Measurements from ENCODE around the gene NAALADL1.

DNA sequence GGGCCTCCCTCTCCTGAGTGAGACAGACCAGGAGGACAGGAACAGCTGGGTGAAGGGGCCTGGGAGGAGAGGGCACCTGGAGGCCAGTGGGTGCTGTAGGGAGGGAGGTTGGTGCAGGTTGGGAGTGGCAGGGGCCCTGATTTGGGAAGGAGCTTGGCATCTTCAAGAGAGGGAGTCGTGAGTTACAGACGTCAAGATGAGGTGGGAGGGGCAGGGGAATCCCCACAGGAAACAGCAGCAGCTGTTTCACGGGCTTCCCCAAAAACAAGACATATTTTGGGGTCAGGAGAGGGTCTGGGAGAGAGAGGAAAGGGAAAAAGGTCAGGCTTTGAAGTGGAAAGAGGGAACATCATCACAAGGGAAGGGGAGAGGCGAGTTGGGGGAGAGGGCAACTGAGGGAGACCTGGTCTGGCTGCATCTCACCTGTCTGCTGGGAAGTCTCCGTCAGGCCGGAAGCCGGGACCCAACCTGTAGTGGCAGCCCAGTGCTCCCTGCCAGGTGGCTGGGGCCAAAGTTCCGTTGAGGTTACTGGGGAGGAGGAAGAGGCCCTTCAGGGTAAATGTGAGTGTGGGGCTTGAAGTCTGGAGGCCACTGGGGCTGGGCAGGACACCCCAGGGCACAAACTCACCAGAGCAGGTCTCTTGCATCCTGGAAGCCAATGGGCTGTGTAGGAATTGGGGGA lies 4.4 kb downstream of the NAALADL1 start:
- TF ChIP-seq POLR2AphosphoS5 (IDR thresholded peaks at IDR 0.05), result no peak
- TF ChIP-seq, protein P1, sequence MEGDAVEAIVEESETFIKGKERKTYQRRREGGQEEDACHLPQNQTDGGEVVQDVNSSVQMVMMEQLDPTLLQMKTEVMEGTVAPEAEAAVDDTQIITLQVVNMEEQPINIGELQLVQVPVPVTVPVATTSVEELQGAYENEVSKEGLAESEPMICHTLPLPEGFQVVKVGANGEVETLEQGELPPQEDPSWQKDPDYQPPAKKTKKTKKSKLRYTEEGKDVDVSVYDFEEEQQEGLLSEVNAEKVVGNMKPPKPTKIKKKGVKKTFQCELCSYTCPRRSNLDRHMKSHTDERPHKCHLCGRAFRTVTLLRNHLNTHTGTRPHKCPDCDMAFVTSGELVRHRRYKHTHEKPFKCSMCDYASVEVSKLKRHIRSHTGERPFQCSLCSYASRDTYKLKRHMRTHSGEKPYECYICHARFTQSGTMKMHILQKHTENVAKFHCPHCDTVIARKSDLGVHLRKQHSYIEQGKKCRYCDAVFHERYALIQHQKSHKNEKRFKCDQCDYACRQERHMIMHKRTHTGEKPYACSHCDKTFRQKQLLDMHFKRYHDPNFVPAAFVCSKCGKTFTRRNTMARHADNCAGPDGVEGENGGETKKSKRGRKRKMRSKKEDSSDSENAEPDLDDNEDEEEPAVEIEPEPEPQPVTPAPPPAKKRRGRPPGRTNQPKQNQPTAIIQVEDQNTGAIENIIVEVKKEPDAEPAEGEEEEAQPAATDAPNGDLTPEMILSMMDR (IDR thresholded peaks at IDR 0.05), result no peak
- TF ChIP-seq EP300 (IDR thresholded peaks at IDR 0.05), result no peak
- no peak for TF ChIP-seq POLR2A (IDR thresholded peaks at IDR 0.05)

All from sigmoid colon (tissue), 4 donors.